HEK293 (cell line): ENCODE results near the gene EFCAB11.

Experiments used
- PATZ1 ChIP-seq: fragments of 450-650 bp; formaldehyde crosslinking; IDR thresholded peaks from 2 replicates; pipeline ENCODE4 v1.5.1; 2016; ENCODE audit warnings: missing biosample characterization, missing genetic modification characterization
- ZBTB1 ChIP-seq: fragments of 450-650 bp; formaldehyde crosslinking; IDR thresholded peaks from 2 replicates; pipeline ENCODE4 v1.5.1; 2016; ENCODE audit warnings: missing biosample characterization, missing genetic modification characterization
- ZNF677 ChIP-seq: fragments of 450-650 bp; IDR thresholded peaks from 2 replicates; pipeline ENCODE4 v1.5.0; 2018; ENCODE audit warnings: missing biosample characterization, mild to moderate bottlenecking, missing genetic modification characterization, moderate library complexity
- TF ChIP-seq, protein P1 (sequence below): fragments of 450-650 bp; formaldehyde crosslinking; IDR thresholded peaks from 2 replicates; pipeline ENCODE4 v1.5.1; 2016; ENCODE audit warnings: missing biosample characterization, missing genetic modification characterization

DNA sequence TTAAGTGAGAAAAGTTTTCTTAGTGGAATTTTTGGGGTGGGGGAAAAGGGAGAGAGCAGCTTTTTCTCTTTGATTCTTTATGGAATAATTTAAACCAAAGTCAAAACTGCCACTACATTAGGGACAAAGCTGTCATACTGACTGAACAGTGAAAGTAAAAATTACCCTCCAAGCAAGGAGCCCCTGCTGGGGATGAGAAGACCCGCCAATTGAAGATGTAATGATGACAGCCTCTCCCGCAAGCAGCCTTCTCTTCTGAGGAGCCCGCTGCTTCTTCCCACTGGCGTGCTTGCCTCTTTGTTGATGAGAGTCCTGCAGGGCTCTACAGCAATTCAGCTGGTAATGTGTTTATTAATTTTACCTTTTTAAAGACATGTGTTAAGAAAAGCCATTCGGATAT lies 151.0 kb downstream of the EFCAB11 start:
- TF ChIP-seq, protein P1, sequence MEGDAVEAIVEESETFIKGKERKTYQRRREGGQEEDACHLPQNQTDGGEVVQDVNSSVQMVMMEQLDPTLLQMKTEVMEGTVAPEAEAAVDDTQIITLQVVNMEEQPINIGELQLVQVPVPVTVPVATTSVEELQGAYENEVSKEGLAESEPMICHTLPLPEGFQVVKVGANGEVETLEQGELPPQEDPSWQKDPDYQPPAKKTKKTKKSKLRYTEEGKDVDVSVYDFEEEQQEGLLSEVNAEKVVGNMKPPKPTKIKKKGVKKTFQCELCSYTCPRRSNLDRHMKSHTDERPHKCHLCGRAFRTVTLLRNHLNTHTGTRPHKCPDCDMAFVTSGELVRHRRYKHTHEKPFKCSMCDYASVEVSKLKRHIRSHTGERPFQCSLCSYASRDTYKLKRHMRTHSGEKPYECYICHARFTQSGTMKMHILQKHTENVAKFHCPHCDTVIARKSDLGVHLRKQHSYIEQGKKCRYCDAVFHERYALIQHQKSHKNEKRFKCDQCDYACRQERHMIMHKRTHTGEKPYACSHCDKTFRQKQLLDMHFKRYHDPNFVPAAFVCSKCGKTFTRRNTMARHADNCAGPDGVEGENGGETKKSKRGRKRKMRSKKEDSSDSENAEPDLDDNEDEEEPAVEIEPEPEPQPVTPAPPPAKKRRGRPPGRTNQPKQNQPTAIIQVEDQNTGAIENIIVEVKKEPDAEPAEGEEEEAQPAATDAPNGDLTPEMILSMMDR (tag by site-specific recombination) = no peak
- no peak for TF ChIP-seq PATZ1 (tag by site-specific recombination)
- TF ChIP-seq ZNF677 = no peak
- no peak for TF ChIP-seq ZBTB1 (tag by site-specific recombination)
